HCT116 (cell line): ENCODE data around the gene PPID. TPM values are rescaled to one million over a fixed set of nuclear protein-coding genes. Genes with fewer than 3 reads are reported as not detected.

Experiments
- ATAC-seq: fragments of 200-7000 bp; cut with Tn5 transposase; 2 replicates; pipeline ENCODE4 v1.9.1; 2020; ENCODE audit warnings: mild to moderate bottlenecking, moderate library complexity
- BruUV-seq: library from RNA; stranded (reverse); fragments of 400-500 nt; replicated peaks from 2 replicates; lab custom pipeline; 2021; lab: Mats Ljungman, UMichigan
- CTCF ChIA-PET: fragments of 300-600 bp; sonication (Branson Sonifier 250); formaldehyde crosslinking; loops from one replicate; lab custom pipeline; 2021; ENCODE audit warnings: antibody characterized with exemption; lab: Charles Lee
- POLR2A ChIA-PET: fragments of 300-600, 350-600 bp; sonication (Branson Sonifier 250); formaldehyde crosslinking; loops from one replicate; lab custom pipeline; 2021; ENCODE audit warnings: antibody characterized with exemption; lab: Charles Lee
- RAD21 ChIA-PET, 2 experiments: fragments of 300-600 bp; sonication (Branson Sonifier 250); formaldehyde crosslinking; loops; one replicate each; lab custom pipeline; 2023; ENCODE audit warnings: low total read pairs in 2 of 2; ENCODE audit not compliant: uncharacterized antibody in 2 of 2, unreplicated experiment in 2 of 2, low non-redundant PET in 1 of 2; lab: Charles Lee
- DNase-seq: peaks from one replicate; pipeline ENCODE4 v3.0.0-alpha.2; 2010; ENCODE audit warnings: low read depth, low spot score
- H2AFZ ChIP-seq: fragments of 200-600 bp; shearing (Covaris generic), sonication (generic); 2 replicates; pipeline ENCODE4 v1.6.1; 2017; ENCODE audit warnings: low read depth, mixed run types, mixed read lengths, antibody characterized with exemption, low read length; ENCODE audit not compliant: poor library complexity, severe bottlenecking
- H3K27ac ChIP-seq: 2 replicates; pipeline ENCODE4 v1.5.1; 2012; ENCODE audit warnings: low read depth, low read length
- H3K27me3 ChIP-seq: fragments of 200-600 bp; sonication (generic); 2 replicates; pipeline ENCODE4 v1.6.1; 2016; ENCODE audit warnings: mixed run types, low read length, mixed read lengths; ENCODE audit not compliant: insufficient read depth
- H3K36me3 ChIP-seq, 2 experiments: fragments of 200-500 bp in 1 of 2; fragments of 200-600 bp in 1 of 2; sonication (Bioruptor generic) in 1 of 2; sonication (generic) in 1 of 2; 2 replicates each; pipeline versions ENCODE4 v1.5.1 to v1.6.1; 2014 to 2016; ENCODE audit warnings: low read length in 2 of 2, inconsistent platforms in 1 of 2, mixed read lengths in 1 of 2, mixed run types in 1 of 2; ENCODE audit not compliant: insufficient read depth in 2 of 2, control insufficient read depth in 1 of 2
- H3K4me1 ChIP-seq, 2 experiments: fragments of 200-600 bp in 1 of 2; sonication (generic) in 1 of 2; 2 replicates each; pipeline versions ENCODE4 v1.5.1 to v1.6.1; 2012 to 2017; ENCODE audit warnings: low read length in 2 of 2, inconsistent platforms in 1 of 2, mild to moderate bottlenecking in 1 of 2, mixed read lengths in 1 of 2, mixed run types in 1 of 2, moderate library complexity in 1 of 2; ENCODE audit not compliant: insufficient read depth in 2 of 2, control insufficient read depth in 1 of 2
- H3K4me2 ChIP-seq: fragments of 200-600 bp; sonication (generic); 2 replicates; pipeline ENCODE4 v1.6.1; 2017; ENCODE audit warnings: mixed run types, low read length, mixed read lengths
- H3K4me3 ChIP-seq, 2 experiments: fragments of 200-600 bp in 1 of 2; sonication (generic) in 1 of 2; replicated peaks in 1 of 2; 2 replicates each; pipeline ENCODE4 v1.5.1; 2011 to 2016; ENCODE audit warnings: low read length in 2 of 2, control low read depth in 1 of 2, low read depth in 1 of 2, mild to moderate bottlenecking in 1 of 2, mixed read lengths in 1 of 2, mixed run types in 1 of 2
- H3K79me2 ChIP-seq: fragments of 200-600 bp; sonication (generic); 2 replicates; pipeline ENCODE4 v1.6.1; 2017; ENCODE audit warnings: mild to moderate bottlenecking, mixed run types, low read length, moderate library complexity, mixed read lengths; ENCODE audit not compliant: insufficient read depth
- H3K9ac ChIP-seq: fragments of 200-600 bp; sonication (generic); 2 replicates; pipeline ENCODE4 v1.6.1; 2016; ENCODE audit warnings: low read length, mixed read lengths
- H3K9me2 ChIP-seq: fragments of 200-600 bp; sonication (generic), shearing (Covaris generic); 2 replicates; pipeline ENCODE4 v1.6.1; 2017; ENCODE audit warnings: mixed run types, mild to moderate bottlenecking, moderate library complexity; ENCODE audit not compliant: insufficient read depth
- H3K9me3 ChIP-seq, 2 experiments: fragments of 200-500 bp in 1 of 2; fragments of 200-600 bp in 1 of 2; sonication (Bioruptor generic) in 1 of 2; sonication (generic) in 1 of 2; 2 replicates each; pipeline ENCODE4 v1.6.1; 2014 to 2017; ENCODE audit warnings: low read length in 2 of 2, mixed read lengths in 2 of 2, inconsistent platforms in 1 of 2, low read depth in 1 of 2, mild to moderate bottlenecking in 1 of 2, mixed run types in 1 of 2, moderate library complexity in 1 of 2; ENCODE audit not compliant: control insufficient read depth in 1 of 2, insufficient read depth in 1 of 2
- H4K20me1 ChIP-seq: fragments of 200-600 bp; sonication (generic), shearing (Covaris generic); 2 replicates; pipeline ENCODE4 v1.6.1; 2017; ENCODE audit warnings: mixed run types, mild to moderate bottlenecking, moderate library complexity; ENCODE audit not compliant: insufficient read depth
- CBX3 ChIP-seq: IDR thresholded peaks from 2 replicates; pipeline ENCODE4 v1.6.1; 2012; ENCODE audit warnings: low read depth
- CEBPB ChIP-seq: IDR thresholded peaks from 2 replicates; pipeline ENCODE4 v1.6.1; 2012; ENCODE audit warnings: low read depth
- EGR1 ChIP-seq: IDR thresholded peaks from 2 replicates; pipeline ENCODE4 v1.6.1; 2012; ENCODE audit warnings: low read depth
- ELF1 ChIP-seq: IDR thresholded peaks from 2 replicates; pipeline ENCODE4 v1.6.1; 2012; ENCODE audit warnings: low read depth, borderline replicate concordance
- EZH2phosphoT487 ChIP-seq: fragments of 200-600 bp; IDR thresholded peaks from 2 replicates; pipeline ENCODE4 v1.6.1; 2018; ENCODE audit warnings: antibody characterized with exemption, borderline replicate concordance
- POLR2A ChIP-seq: IDR thresholded peaks from 2 replicates; pipeline ENCODE4 v1.7.0; 2011; ENCODE audit warnings: borderline replicate concordance; ENCODE audit not compliant: insufficient read depth, insufficient read length; ENCODE audit errors: extremely low read depth
- POLR2AphosphoS5 ChIP-seq: IDR thresholded peaks from 2 replicates; pipeline ENCODE4 v1.6.1; 2011; ENCODE audit warnings: mild to moderate bottlenecking, low read depth, low read length, moderate library complexity
- RAD21 ChIP-seq: IDR thresholded peaks from 2 replicates; pipeline ENCODE4 v1.6.1; 2012; ENCODE audit warnings: low read depth, mild to moderate bottlenecking
- SIN3A ChIP-seq: IDR thresholded peaks from 2 replicates; pipeline ENCODE4 v1.6.1; 2012; ENCODE audit warnings: low read depth
- SP1 ChIP-seq: IDR thresholded peaks from 2 replicates; pipeline ENCODE4 v1.6.1; 2012; ENCODE audit warnings: low read depth
- SRF ChIP-seq: IDR thresholded peaks from 2 replicates; pipeline ENCODE4 v1.6.1; 2012; ENCODE audit warnings: low read depth
- TCF7L2 ChIP-seq: IDR thresholded peaks from 2 replicates; pipeline ENCODE4 v1.7.0; 2011; ENCODE audit warnings: borderline replicate concordance, inconsistent platforms; ENCODE audit not compliant: insufficient read depth, insufficient read length; ENCODE audit errors: extremely low read depth
- YY1 ChIP-seq: IDR thresholded peaks from 2 replicates; pipeline ENCODE4 v1.6.1; 2011; ENCODE audit warnings: low read length, low read depth, moderate library complexity, mild to moderate bottlenecking; ENCODE audit not compliant: insufficient replicate concordance; ENCODE audit errors: extremely low read depth
- ZFX ChIP-seq: fragments of 450-650 bp; IDR thresholded peaks from 2 replicates; pipeline ENCODE4 v1.6.1; 2017
- ZNF274 ChIP-seq: fragments of 200-500 bp; sonication (Bioruptor generic); IDR thresholded peaks from 2 replicates; pipeline ENCODE4 v1.6.1; 2014; ENCODE audit warnings: mild to moderate bottlenecking, low read depth, low read length, inconsistent platforms
- intact Hi-C: fragments of 100-400 bp; cut with micrococcal nuclease; formaldehyde crosslinking; loops from 2 replicates; pipeline ENCODE4 v1.10.0; 2022
- total RNA-seq: library from RNA; stranded (reverse); gene quantifications from one replicate; pipeline ENCODE4 v1.2.1, GENCODE V29; 2021; ENCODE audit not compliant: unreplicated experiment
- TF ChIP-seq, protein P1 (sequence below), 3 experiments: fragments of 200-600 bp in 1 of 3; sonication (generic) in 1 of 3; IDR thresholded peaks in 2 of 3; conservative IDR thresholded peaks in 1 of 3; 2 replicates each; pipeline ENCODE4 v1.5.1; 2012 to 2017; ENCODE audit warnings: low read depth in 2 of 3, low read length in 2 of 3, antibody characterized with exemption in 1 of 3, borderline replicate concordance in 1 of 3, control low read depth in 1 of 3, mild to moderate bottlenecking in 1 of 3, mixed read lengths in 1 of 3, mixed run types in 1 of 3, moderate library complexity in 1 of 3; ENCODE audit not compliant: insufficient read depth in 1 of 3
- TF ChIP-seq, protein P2 (sequence below): IDR thresholded peaks from 2 replicates; pipeline ENCODE4 v1.6.1; 2012
- TF ChIP-seq, protein P3 (sequence below): IDR thresholded peaks from 2 replicates; pipeline ENCODE4 v1.6.1; 2012; ENCODE audit warnings: low read depth
- TF ChIP-seq, protein P4 (sequence below): IDR thresholded peaks from 2 replicates; pipeline ENCODE4 v1.6.1; 2011; ENCODE audit warnings: mild to moderate bottlenecking, low read length, moderate library complexity; ENCODE audit not compliant: insufficient replicate concordance; ENCODE audit errors: extremely low read depth
- TF ChIP-seq, protein P5 (sequence below): IDR thresholded peaks from 2 replicates; pipeline ENCODE4 v1.6.1; 2012

Gene PPID
- total RNA-seq, 1 experiment from 2014 or later = 48.2 TPM

DNA sequence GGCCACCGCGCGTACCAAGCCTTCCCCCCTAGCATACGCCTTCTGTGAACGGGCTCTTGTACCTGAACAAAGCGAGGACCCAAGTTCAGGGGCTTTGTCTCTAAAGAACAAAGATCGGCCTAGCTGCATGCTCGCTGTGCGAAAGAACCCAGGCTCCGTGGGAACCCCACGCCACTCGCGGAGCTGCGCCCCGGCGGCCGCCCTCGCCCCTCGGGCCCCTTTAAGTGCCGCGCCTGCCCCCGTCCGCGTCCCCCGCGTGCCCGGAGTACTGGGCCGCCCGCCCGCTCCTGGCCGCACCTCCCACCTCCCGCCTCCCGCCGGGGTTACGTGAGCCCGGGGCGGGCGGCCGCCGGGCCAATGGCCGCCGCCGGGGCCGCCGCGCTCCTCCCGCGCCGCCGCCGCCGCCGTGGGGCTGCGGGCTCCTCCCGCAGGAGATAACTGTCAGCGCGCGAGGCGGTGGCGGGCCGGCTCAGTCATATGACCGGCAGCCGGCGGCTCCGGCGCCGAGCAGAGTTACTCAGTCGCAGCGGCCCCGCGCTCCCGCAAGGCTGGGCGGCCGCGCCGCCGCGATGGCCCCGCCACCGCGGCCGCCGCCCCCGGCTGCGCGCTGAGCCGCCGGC, 45.5 kb upstream of the PPID start, which contains the start of gene FNIP2:
TSS of gene FNIP2 (plus strand) at position 472 of the 620 bp plus-strand sequence. CDS start 187 bp downstream, outside the sequence.
- H3K27me3 ChIP-seq = no peaks in the 10 kb centered on the region
- DNase-seq (peak; percentile 21), ATAC-seq (peak; percentile 91)
- BruUV-seq = no TSS peak
- no peaks in the 10 kb centered on the region; the same call in 1 of the 2 replicates for H3K79me2 ChIP-seq
- no peaks in the 10 kb centered on the region for H4K20me1 ChIP-seq
- RAD21 ChIA-PET = no interaction called here
- H3K4me1 ChIP-seq = peaks cover 4 to 17% of the 10 kb centered on the region in 2 experiments; a peak in 3 of 4 replicates
- peak within 1 kb of the TSS; percentile 73 to 75 for H3K4me3 ChIP-seq
- peak within 1 kb of the TSS; percentile 94 for H3K4me2 ChIP-seq
- POLR2A ChIA-PET = no interaction called here
- no peaks in the 10 kb centered on the region for H3K36me3 ChIP-seq
- no peaks in the 10 kb centered on the region for H3K9me3 ChIP-seq
- CTCF ChIA-PET = no interaction called here
- H3K9ac ChIP-seq = peak within 1 kb of the TSS; percentile 58
- no peaks in the 10 kb centered on the region for H3K9me2 ChIP-seq
- intact Hi-C loops = no loop called here
- peak within 1 kb of the TSS; percentile 27; the same call in 1 of the 2 replicates for H3K27ac ChIP-seq
- peak within 1 kb of the TSS; percentile 13 for H2AFZ ChIP-seq
- no peak for TF ChIP-seq EGR1
- no peak; the same call in 1 of the 2 replicates for TF ChIP-seq SIN3A
- no peak for TF ChIP-seq EZH2phosphoT487
- TF ChIP-seq POLR2AphosphoS5 = peak; percentile 64
- no peak for TF ChIP-seq CEBPB
- TF ChIP-seq ZNF274 = no peak
- TF ChIP-seq, protein P1, sequence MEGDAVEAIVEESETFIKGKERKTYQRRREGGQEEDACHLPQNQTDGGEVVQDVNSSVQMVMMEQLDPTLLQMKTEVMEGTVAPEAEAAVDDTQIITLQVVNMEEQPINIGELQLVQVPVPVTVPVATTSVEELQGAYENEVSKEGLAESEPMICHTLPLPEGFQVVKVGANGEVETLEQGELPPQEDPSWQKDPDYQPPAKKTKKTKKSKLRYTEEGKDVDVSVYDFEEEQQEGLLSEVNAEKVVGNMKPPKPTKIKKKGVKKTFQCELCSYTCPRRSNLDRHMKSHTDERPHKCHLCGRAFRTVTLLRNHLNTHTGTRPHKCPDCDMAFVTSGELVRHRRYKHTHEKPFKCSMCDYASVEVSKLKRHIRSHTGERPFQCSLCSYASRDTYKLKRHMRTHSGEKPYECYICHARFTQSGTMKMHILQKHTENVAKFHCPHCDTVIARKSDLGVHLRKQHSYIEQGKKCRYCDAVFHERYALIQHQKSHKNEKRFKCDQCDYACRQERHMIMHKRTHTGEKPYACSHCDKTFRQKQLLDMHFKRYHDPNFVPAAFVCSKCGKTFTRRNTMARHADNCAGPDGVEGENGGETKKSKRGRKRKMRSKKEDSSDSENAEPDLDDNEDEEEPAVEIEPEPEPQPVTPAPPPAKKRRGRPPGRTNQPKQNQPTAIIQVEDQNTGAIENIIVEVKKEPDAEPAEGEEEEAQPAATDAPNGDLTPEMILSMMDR (IDR thresholded peaks at IDR 0.05 in 2 of 3, conservative IDR thresholded peaks at IDR 0.05 in 1 of 3; ENCODE audit: borderline replicate concordance in 1 of 3, insufficient read depth in 1 of 3, low read depth in 2 of 3, low read length in 2 of 3) = no peak
- no peak for TF ChIP-seq RAD21
- TF ChIP-seq, protein P2, sequence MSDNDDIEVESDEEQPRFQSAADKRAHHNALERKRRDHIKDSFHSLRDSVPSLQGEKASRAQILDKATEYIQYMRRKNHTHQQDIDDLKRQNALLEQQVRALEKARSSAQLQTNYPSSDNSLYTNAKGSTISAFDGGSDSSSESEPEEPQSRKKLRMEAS = peak; percentile 84
- TF ChIP-seq SP1 = no peak
- TF ChIP-seq ELF1 = no peak
- peak; percentile 50 for TF ChIP-seq YY1
- TF ChIP-seq, protein P3, sequence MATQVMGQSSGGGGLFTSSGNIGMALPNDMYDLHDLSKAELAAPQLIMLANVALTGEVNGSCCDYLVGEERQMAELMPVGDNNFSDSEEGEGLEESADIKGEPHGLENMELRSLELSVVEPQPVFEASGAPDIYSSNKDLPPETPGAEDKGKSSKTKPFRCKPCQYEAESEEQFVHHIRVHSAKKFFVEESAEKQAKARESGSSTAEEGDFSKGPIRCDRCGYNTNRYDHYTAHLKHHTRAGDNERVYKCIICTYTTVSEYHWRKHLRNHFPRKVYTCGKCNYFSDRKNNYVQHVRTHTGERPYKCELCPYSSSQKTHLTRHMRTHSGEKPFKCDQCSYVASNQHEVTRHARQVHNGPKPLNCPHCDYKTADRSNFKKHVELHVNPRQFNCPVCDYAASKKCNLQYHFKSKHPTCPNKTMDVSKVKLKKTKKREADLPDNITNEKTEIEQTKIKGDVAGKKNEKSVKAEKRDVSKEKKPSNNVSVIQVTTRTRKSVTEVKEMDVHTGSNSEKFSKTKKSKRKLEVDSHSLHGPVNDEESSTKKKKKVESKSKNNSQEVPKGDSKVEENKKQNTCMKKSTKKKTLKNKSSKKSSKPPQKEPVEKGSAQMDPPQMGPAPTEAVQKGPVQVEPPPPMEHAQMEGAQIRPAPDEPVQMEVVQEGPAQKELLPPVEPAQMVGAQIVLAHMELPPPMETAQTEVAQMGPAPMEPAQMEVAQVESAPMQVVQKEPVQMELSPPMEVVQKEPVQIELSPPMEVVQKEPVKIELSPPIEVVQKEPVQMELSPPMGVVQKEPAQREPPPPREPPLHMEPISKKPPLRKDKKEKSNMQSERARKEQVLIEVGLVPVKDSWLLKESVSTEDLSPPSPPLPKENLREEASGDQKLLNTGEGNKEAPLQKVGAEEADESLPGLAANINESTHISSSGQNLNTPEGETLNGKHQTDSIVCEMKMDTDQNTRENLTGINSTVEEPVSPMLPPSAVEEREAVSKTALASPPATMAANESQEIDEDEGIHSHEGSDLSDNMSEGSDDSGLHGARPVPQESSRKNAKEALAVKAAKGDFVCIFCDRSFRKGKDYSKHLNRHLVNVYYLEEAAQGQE = no peak
- peak; percentile 32 for TF ChIP-seq TCF7L2
- TF ChIP-seq, protein P4, sequence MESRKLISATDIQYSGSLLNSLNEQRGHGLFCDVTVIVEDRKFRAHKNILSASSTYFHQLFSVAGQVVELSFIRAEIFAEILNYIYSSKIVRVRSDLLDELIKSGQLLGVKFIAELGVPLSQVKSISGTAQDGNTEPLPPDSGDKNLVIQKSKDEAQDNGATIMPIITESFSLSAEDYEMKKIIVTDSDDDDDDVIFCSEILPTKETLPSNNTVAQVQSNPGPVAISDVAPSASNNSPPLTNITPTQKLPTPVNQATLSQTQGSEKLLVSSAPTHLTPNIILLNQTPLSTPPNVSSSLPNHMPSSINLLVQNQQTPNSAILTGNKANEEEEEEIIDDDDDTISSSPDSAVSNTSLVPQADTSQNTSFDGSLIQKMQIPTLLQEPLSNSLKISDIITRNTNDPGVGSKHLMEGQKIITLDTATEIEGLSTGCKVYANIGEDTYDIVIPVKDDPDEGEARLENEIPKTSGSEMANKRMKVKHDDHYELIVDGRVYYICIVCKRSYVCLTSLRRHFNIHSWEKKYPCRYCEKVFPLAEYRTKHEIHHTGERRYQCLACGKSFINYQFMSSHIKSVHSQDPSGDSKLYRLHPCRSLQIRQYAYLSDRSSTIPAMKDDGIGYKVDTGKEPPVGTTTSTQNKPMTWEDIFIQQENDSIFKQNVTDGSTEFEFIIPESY = no peak
- no peak for TF ChIP-seq SRF
- TF ChIP-seq POLR2A = peak; percentile 69
- TF ChIP-seq CBX3 = no peak
- peak; percentile 44; the same call in 1 of the 2 replicates for TF ChIP-seq ZFX
- TF ChIP-seq, protein P5, sequence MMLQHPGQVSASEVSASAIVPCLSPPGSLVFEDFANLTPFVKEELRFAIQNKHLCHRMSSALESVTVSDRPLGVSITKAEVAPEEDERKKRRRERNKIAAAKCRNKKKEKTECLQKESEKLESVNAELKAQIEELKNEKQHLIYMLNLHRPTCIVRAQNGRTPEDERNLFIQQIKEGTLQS = no peak
